Measurements from ENCODE around the gene AZIN2. TPM values are rescaled to one million over a fixed set of nuclear protein-coding genes. Genes with fewer than 3 reads are reported as not detected.
A peak's percentile ranks its signal among the peaks of the same experiment; 100 is the strongest.

The AZIN2 gene
- total and polyA plus RNA-seq, 9 of the 15 experiments (the other 6 are each of a cell fraction or from before 2014, with no cell fraction given): 0.06 to 0.91 (median 0.42) TPM; not detected in 2

DNA sequence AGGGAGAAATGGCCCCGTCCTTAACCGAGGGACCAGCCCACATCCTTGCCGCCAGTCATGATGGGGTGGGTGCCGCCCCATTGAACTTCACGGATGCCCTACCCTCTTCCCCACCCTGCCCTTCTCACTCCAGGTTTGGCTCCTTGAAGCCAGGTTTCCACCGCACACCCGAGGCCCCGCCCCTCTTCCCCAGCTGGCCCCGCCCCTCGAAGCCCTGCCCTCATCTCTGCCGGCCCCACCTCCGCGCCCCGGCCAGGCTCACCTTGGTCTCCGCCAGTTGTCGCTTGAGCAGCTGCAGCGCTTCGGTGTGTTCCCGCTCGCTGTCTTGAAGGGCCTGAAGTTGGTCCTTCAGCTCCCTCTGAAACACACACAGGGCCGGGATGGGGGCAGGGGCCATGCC is 84.3 kb downstream of the AZIN2 start:
- ATAC-seq: peak; percentile 97
- no peaks in the 10 kb centered on the region for H3K36me3 ChIP-seq (ENCODE audit: control insufficient read depth, insufficient read depth, low read length)
- WGBS (ENCODE audit: insufficient coverage, low coverage, missing lambda C conversion rate): 5% methylated on average over 17 of the region's 21 CpGs
- H2AFZ ChIP-seq (ENCODE audit: low read depth, low read length): 0 out of 2 replicates have a peak overlapping the region, but pooled peaks have one; percentile 6
- H3K9ac ChIP-seq (ENCODE audit: insufficient read depth in 1 of 2, low read depth in 2 of 2, low read length in 2 of 2): peak overlapping the region in 1 of 2 experiments; percentile 74; a peak in 2 of 4 replicates
- H3K79me2 ChIP-seq (ENCODE audit: control insufficient read depth, insufficient read depth, low read length): no peaks in the 10 kb centered on the region
- POLR2A ChIA-PET: no interaction called here
- DNase-seq (ENCODE audit: extremely low read depth in 1 of 4, low spot score in 3 of 4): peak; percentile 76 to 96 (median 92)
- H3K9me1 ChIP-seq (ENCODE audit: control insufficient read depth, insufficient read depth, low read length): no peaks in the 10 kb centered on the region
- BruUV-seq (replicated peaks): no TSS peak
- H3K4me1 ChIP-seq (replicated peaks in 1 of 2; ENCODE audit: control insufficient read depth in 2 of 2, insufficient read depth in 2 of 2, low read length in 2 of 2): peaks cover 2 to 13% of the 10 kb centered on the region in 2 experiments; a peak in 3 of 5 replicates
- H3K4me3 ChIP-seq: no peak overlapping the region
- H3K4me2 ChIP-seq (ENCODE audit: insufficient read depth, low read length): peak overlapping the region; percentile 13; the same call in 1 of the 2 replicates
- CTCF ChIA-PET (ENCODE audit: low intra/inter-chr PET ratio): no interaction called here
- H3K9me3 ChIP-seq (replicated peaks; ENCODE audit: control insufficient read depth, insufficient read depth, low read depth, low read length): no peaks in the 10 kb centered on the region
- no peak for FAIRE-seq
- peaks cover 17 to 55% of the 10 kb centered on the region in 2 experiments for H3K27me3 ChIP-seq (ENCODE audit: control insufficient read depth in 2 of 2, insufficient read depth in 2 of 2, low read length in 2 of 2)
- no peak overlapping the region for H3K27ac ChIP-seq (ENCODE audit: extremely low read depth, low read depth, low read length)
- in situ Hi-C loops (cut with MboI) (no loop called here), intact Hi-C loops (cut with micrococcal nuclease) (no loop called here)
- peaks cover 10% of the 10 kb centered on the region; the same call in 1 of the 2 replicates for H4K20me1 ChIP-seq (replicated peaks; ENCODE audit: control insufficient read depth, insufficient read depth, low read length)
- TF ChIP-seq, protein P1, sequence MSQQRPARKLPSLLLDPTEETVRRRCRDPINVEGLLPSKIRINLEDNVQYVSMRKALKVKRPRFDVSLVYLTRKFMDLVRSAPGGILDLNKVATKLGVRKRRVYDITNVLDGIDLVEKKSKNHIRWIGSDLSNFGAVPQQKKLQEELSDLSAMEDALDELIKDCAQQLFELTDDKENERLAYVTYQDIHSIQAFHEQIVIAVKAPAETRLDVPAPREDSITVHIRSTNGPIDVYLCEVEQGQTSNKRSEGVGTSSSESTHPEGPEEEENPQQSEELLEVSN (IDR thresholded peaks at IDR 0.05; ENCODE audit: borderline replicate concordance in 1 of 2, extremely low read depth in 1 of 2, insufficient read depth in 1 of 2, insufficient read length in 1 of 2, low read depth in 1 of 2, low read length in 1 of 2, poor library complexity in 1 of 2, severe bottlenecking in 1 of 2): peak in 1 of 2 experiments; percentile 77
- TF ChIP-seq SNRNP70 (optimal IDR thresholded peaks at IDR 0.05; ENCODE audit: low read depth, low read length): no peak
- no peak for TF ChIP-seq ZNF263 (CRISPR knock-in tag; IDR thresholded peaks at IDR 0.05; ENCODE audit: borderline replicate concordance)
- TF ChIP-seq NRF1 (conservative IDR thresholded peaks at IDR 0.05 in 1 of 2, IDR thresholded peaks at IDR 0.05 in 1 of 2): peak in 1 of 2 experiments; percentile 33; a peak in 2 of 4 replicates
- TF ChIP-seq GABPA (tag; conservative IDR thresholded peaks at IDR 0.05; ENCODE audit: low read depth): no peak
- TF ChIP-seq ESRRB (CRISPR knock-in tag; IDR thresholded peaks at IDR 0.05; ENCODE audit: borderline replicate concordance): no peak
- TF ChIP-seq, protein P2, sequence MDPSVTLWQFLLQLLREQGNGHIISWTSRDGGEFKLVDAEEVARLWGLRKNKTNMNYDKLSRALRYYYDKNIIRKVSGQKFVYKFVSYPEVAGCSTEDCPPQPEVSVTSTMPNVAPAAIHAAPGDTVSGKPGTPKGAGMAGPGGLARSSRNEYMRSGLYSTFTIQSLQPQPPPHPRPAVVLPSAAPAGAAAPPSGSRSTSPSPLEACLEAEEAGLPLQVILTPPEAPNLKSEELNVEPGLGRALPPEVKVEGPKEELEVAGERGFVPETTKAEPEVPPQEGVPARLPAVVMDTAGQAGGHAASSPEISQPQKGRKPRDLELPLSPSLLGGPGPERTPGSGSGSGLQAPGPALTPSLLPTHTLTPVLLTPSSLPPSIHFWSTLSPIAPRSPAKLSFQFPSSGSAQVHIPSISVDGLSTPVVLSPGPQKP (CRISPR knock-in tag; IDR thresholded peaks at IDR 0.05): no peak
- no peak for TF ChIP-seq CHCHD3 (CRISPR knock-in tag; IDR thresholded peaks at IDR 0.05)
- no peak for TF ChIP-seq RBM25 (IDR thresholded peaks at IDR 0.05; ENCODE audit: low read depth, low read length, severe bottlenecking)

All from K562 (cell line).